ENCODE measurements around the gene ZBTB24. TPM values are rescaled to one million over a fixed set of nuclear protein-coding genes. Genes with fewer than 3 reads are reported as not detected.

The ZBTB24 gene
- total RNA-seq, 2 experiments from 2014 or later, result 15.3 to 17.0 TPM

DNA sequence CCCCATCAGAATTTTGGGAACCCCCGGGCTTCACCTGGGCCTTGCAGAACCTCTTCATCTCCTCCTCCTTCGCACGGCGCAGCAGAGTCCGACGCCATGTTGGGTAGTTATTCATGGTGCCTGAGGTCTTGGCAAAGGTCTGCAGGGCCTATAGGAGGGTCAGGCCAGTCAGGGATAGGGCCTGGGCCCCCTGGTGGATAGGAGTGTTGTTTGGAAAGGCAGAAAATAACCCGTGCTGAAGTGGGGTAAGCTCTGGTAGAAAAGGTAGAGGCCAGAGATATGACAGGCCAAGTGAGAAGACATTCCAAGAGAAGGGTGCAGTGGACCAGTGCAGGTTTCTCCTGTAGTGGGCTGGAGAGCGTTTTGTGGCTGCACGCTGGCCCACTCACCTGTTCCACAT, 37.6 kb downstream of the ZBTB24 start:
- Histone ChIP-seq H3K79me2 (ENCODE audit: insufficient read depth, low read depth, low read length) (no peaks in the 10 kb centered on the region), H2AFZ (ENCODE audit: low read length) (no peak overlapping the region), H3K4me2 (ENCODE audit: low read length) (no peak overlapping the region), H4K20me1 (ENCODE audit: insufficient read depth, low read length) (no peaks in the 10 kb centered on the region), H3K36me3 (ENCODE audit: insufficient read depth, low read length) (peaks cover 71% of the 10 kb centered on the region), H3K4me3 (ENCODE audit: low read depth, low read length, poor library complexity, severe bottlenecking) (no peak overlapping the region), H3K27ac (ENCODE audit: low read depth, low read length, poor library complexity, severe bottlenecking) (no peak overlapping the region), H3K9me3 (ENCODE audit: low read length) (no peaks in the 10 kb centered on the region), H3K4me1 (ENCODE audit: insufficient read depth, low read length, poor library complexity, severe bottlenecking) (peaks cover 20% of the 10 kb centered on the region), H3K9me2 (ENCODE audit: insufficient read depth, low read length) (no peaks in the 10 kb centered on the region)
- intact Hi-C loops (cut with micrococcal nuclease; ENCODE audit: unreplicated experiment), result no loop called here
- ChIA-PET CTCF (ENCODE audit: unreplicated experiment) (no interaction called here), POLR2A (interaction anchor here (7.4 kb wide), 1 partner anchor 9 kb away, joined by 64 read pairs; the partner anchor contains the start of gene MICAL1)
- DNase-seq (ENCODE audit: low spot score), result no peak
- no TSS peak for BruUV-seq (replicated peaks)
- no peak for TF ChIP-seq EZH2phosphoT487 (IDR thresholded peaks at IDR 0.05; ENCODE audit: borderline replicate concordance, low read depth, low read length)
- TF ChIP-seq, protein P1, sequence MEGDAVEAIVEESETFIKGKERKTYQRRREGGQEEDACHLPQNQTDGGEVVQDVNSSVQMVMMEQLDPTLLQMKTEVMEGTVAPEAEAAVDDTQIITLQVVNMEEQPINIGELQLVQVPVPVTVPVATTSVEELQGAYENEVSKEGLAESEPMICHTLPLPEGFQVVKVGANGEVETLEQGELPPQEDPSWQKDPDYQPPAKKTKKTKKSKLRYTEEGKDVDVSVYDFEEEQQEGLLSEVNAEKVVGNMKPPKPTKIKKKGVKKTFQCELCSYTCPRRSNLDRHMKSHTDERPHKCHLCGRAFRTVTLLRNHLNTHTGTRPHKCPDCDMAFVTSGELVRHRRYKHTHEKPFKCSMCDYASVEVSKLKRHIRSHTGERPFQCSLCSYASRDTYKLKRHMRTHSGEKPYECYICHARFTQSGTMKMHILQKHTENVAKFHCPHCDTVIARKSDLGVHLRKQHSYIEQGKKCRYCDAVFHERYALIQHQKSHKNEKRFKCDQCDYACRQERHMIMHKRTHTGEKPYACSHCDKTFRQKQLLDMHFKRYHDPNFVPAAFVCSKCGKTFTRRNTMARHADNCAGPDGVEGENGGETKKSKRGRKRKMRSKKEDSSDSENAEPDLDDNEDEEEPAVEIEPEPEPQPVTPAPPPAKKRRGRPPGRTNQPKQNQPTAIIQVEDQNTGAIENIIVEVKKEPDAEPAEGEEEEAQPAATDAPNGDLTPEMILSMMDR (conservative IDR thresholded peaks at IDR 0.05; ENCODE audit: low read length), result 0 out of 2 replicates have a peak, but pooled peaks have one; percentile 29

DNA sequence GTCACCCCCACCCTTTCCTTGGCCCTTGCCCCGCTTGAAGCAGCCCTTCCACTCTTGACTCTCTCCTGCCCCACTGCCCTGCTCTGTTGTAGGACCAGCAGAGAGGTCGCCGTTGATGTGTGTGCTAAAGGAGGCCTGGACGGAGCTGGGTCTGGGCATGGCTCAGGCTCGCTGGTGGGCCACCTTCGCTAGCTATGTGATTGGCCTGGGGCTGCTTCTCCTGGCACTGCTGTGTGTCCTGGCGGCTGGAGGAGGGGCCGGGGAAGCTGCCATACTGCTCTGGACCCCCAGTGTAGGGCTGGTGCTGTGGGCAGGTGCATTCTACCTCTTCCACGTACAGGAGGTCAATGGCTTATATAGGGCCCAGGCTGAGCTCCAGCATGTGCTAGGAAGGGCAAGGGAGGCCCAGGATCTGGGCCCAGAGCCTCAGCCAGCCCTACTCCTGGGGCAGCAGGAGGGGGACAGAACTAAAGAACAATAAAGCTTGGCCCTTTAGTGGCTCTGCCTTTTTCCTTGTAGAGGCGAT, 39.5 kb downstream of the ZBTB24 start:
- Histone ChIP-seq H3K4me3 (ENCODE audit: low read depth, low read length, poor library complexity, severe bottlenecking) (no peak overlapping the region), H3K79me2 (ENCODE audit: insufficient read depth, low read depth, low read length) (no peaks in the 10 kb centered on the region), H4K20me1 (ENCODE audit: insufficient read depth, low read length) (no peaks in the 10 kb centered on the region), H2AFZ (ENCODE audit: low read length) (no peak overlapping the region), H3K9me2 (ENCODE audit: insufficient read depth, low read length) (no peaks in the 10 kb centered on the region), H3K27ac (ENCODE audit: low read depth, low read length, poor library complexity, severe bottlenecking) (no peak overlapping the region), H3K4me2 (ENCODE audit: low read length) (no peak overlapping the region), H3K4me1 (ENCODE audit: insufficient read depth, low read length, poor library complexity, severe bottlenecking) (peaks cover 18% of the 10 kb centered on the region), H3K36me3 (ENCODE audit: insufficient read depth, low read length) (peaks cover 62% of the 10 kb centered on the region), H3K9me3 (ENCODE audit: low read length) (no peaks in the 10 kb centered on the region)
- no TSS peak for BruUV-seq (replicated peaks)
- no peak for DNase-seq (ENCODE audit: low spot score)
- TF ChIP-seq, protein P1 (conservative IDR thresholded peaks at IDR 0.05; ENCODE audit: low read length), result no peak
- TF ChIP-seq EZH2phosphoT487 (IDR thresholded peaks at IDR 0.05; ENCODE audit: borderline replicate concordance, low read depth, low read length), result no peak
- ChIA-PET POLR2A (interaction anchor here (1.0 to 7.4 kb wide), 4 partner anchors 11 to 62 kb away, joined by 3 to 64 read pairs (median 4); partner anchors contain the start of gene MICAL1), CTCF (ENCODE audit: unreplicated experiment) (no interaction called here)
- intact Hi-C loops (cut with micrococcal nuclease; ENCODE audit: unreplicated experiment), result no loop called here

DNA sequence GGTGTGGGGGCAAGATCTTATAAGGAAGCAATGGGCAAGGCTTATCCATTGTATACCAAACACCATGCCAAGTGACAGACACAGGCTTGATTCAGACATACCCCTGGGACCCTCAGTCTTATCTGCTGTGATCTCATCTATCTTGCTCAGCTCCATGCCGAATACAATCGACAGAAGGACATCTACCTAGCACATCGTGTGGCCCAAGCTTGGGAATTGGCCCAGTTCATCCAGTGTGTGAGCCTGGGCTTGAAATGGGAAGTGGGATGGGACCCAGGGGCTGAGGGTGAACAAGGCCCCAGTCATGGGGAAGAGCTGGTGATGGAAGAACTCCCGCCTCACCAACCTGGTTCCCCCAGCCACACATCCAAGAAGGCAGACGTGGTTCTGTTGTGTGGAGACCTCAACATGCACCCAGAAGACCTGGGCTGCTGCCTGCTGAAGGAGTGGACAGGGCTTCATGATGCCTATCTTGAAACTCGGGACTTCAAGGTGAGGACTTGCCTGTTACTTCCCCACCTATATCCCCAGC, 40.6 kb downstream of the ZBTB24 start:
- no peak for DNase-seq (ENCODE audit: low spot score)
- no peaks in the 10 kb centered on the region for H3K9me2 ChIP-seq (ENCODE audit: insufficient read depth, low read length)
- H3K36me3 ChIP-seq (ENCODE audit: insufficient read depth, low read length), result peaks cover 53% of the 10 kb centered on the region
- no peak overlapping the region for H3K4me3 ChIP-seq (ENCODE audit: low read depth, low read length, poor library complexity, severe bottlenecking)
- POLR2A ChIA-PET, result interaction anchor here (0.6 to 7.4 kb wide), 7 partner anchors 12 to 74 kb away, joined by 3 to 64 read pairs (median 3); partner anchors contain the start of gene MICAL1
- H2AFZ ChIP-seq (ENCODE audit: low read length), result no peak overlapping the region
- TF ChIP-seq EZH2phosphoT487 (IDR thresholded peaks at IDR 0.05; ENCODE audit: borderline replicate concordance, low read depth, low read length), result no peak
- TF ChIP-seq, protein P1 (conservative IDR thresholded peaks at IDR 0.05; ENCODE audit: low read length), result no peak
- no peak overlapping the region for H3K27ac ChIP-seq (ENCODE audit: low read depth, low read length, poor library complexity, severe bottlenecking)
- peaks cover 18% of the 10 kb centered on the region for H3K4me1 ChIP-seq (ENCODE audit: insufficient read depth, low read length, poor library complexity, severe bottlenecking)
- CTCF ChIA-PET (ENCODE audit: unreplicated experiment), result interaction anchor here (0.5 to 1.3 kb wide), 3 partner anchors 11 to 901 kb away, joined by 3 to 5 read pairs (median 3); no protein-coding TSS in a partner anchor
- BruUV-seq (replicated peaks), result no TSS peak
- H3K79me2 ChIP-seq (ENCODE audit: insufficient read depth, low read depth, low read length), result no peaks in the 10 kb centered on the region
- H4K20me1 ChIP-seq (ENCODE audit: insufficient read depth, low read length), result no peaks in the 10 kb centered on the region
- no peaks in the 10 kb centered on the region for H3K9me3 ChIP-seq (ENCODE audit: low read length)
- intact Hi-C loops (cut with micrococcal nuclease; ENCODE audit: unreplicated experiment), result no loop called here
- peak overlapping the region; percentile 83; the same call in 1 of the 2 replicates for H3K4me2 ChIP-seq (ENCODE audit: low read length)
